Fibroblast of mammary gland (primary cell): Measurements from ENCODE around the gene NCS1.

Experiments used
- DNase-seq: peaks from one replicate; pipeline ENCODE4 v3.0.0-alpha.2; 2010; ENCODE audit warnings: low read depth
- H3K4me3 ChIP-seq: 2 replicates; pipeline ENCODE4 v1.5.1; 2011; ENCODE audit warnings: low read depth, mild to moderate bottlenecking, low read length, moderate library complexity; ENCODE audit not compliant: control insufficient read depth
- CTCF ChIP-seq: conservative IDR thresholded peaks from 2 replicates; pipeline ENCODE4 v1.5.1; 2011; ENCODE audit warnings: low read depth, low read length, inconsistent platforms; ENCODE audit not compliant: control insufficient read depth, insufficient read depth

NCS1 gene

GRCh38 chr9:130129432-130130061, 42.7 kb upstream of the NCS1 start:
- DNase-seq, result no peak
- no peak overlapping the region for H3K4me3 ChIP-seq
- no peak for TF ChIP-seq CTCF

- TF ChIP-seq CTCF, result no peak
- no peak for DNase-seq
- no peak overlapping the region for H3K4me3 ChIP-seq
These were observed 39.5 kb upstream of the NCS1 start for GRCh38 chr9:130132746-130133145.

- TF ChIP-seq CTCF, result no peak
- no peak overlapping the region for H3K4me3 ChIP-seq
- no peak for DNase-seq
These were observed 35.0 kb upstream of the NCS1 start for GRCh38 chr9:130137081-130137640.

- peak; percentile 64 for DNase-seq
- TF ChIP-seq CTCF, result no peak
- H3K4me3 ChIP-seq, result no peak overlapping the region
These were observed 34.5 kb upstream of the NCS1 start for GRCh38 chr9:130137641-130138081.

GRCh38 chr9:130138171-130138653, 34.0 kb upstream of the NCS1 start:
- no peak for TF ChIP-seq CTCF
- peak; percentile 97 for DNase-seq
- no peak overlapping the region for H3K4me3 ChIP-seq

- DNase-seq, result peak; percentile 99
- TF ChIP-seq CTCF, result no peak
- no peak overlapping the region for H3K4me3 ChIP-seq
These were observed 33.4 kb upstream of the NCS1 start for GRCh38 chr9:130138791-130139190.
